ENCODE results near the gene DSEL. TPM values are rescaled to one million over a fixed set of nuclear protein-coding genes. Genes with fewer than 3 reads are reported as not detected.

Gene DSEL
- total and polyA plus RNA-seq, 3 experiments from 2014 or later, result 0.24 to 1.1 (median 0.46) TPM

- ChIA-PET POLR2A (no interaction called here), CTCF (no interaction called here)
- Histone ChIP-seq H3K27me3 (ENCODE audit: insufficient read depth, low read length, poor library complexity, severe bottlenecking) (no peaks in the 10 kb centered on the region), H3K4me3 (ENCODE audit: low read length) (no peak overlapping the region), H3K4me1 (ENCODE audit: insufficient read depth, low read length) (no peaks in the 10 kb centered on the region), H3K9me3 (ENCODE audit: low read length) (no peaks in the 10 kb centered on the region), H3K36me3 (ENCODE audit: insufficient read depth, low read length) (no peaks in the 10 kb centered on the region), H3K27ac (ENCODE audit: low read depth, low read length) (no peak overlapping the region)
- no peaks in the 10 kb centered on the region for H3K4me1 Mint-ChIP-seq
- H3K4me3 Mint-ChIP-seq, result no peak overlapping the region
- no peaks in the 10 kb centered on the region for H3K36me3 Mint-ChIP-seq
- DNase-seq, result no peak
- peaks cover 2 to 22% of the 10 kb centered on the region in 2 donors for H3K27me3 Mint-ChIP-seq
- no peak overlapping the region for H3K27ac Mint-ChIP-seq
- peaks cover 0 to 6% (median 2%) of the 10 kb centered on the region in 5 donors for H3K9me3 Mint-ChIP-seq
These were observed 20.1 kb downstream of the DSEL start for GRCh38 chr18:67496469-67496868.

- peaks cover 0 to 3% of the 10 kb centered on the region in 2 donors for H3K27me3 Mint-ChIP-seq
- H3K27ac ChIP-seq (ENCODE audit: low read depth, low read length), result no peak overlapping the region
- DNase-seq, result no peak
- H3K27me3 ChIP-seq (ENCODE audit: insufficient read depth, low read length, poor library complexity, severe bottlenecking), result no peaks in the 10 kb centered on the region
- H3K36me3 ChIP-seq (ENCODE audit: insufficient read depth, low read length), result no peaks in the 10 kb centered on the region
- H3K4me3 ChIP-seq (ENCODE audit: low read length), result no peak overlapping the region
- no peak overlapping the region for H3K27ac Mint-ChIP-seq
- no peaks in the 10 kb centered on the region for H3K4me1 ChIP-seq (ENCODE audit: insufficient read depth, low read length)
- H3K4me3 Mint-ChIP-seq, result no peak overlapping the region
- no peaks in the 10 kb centered on the region for H3K4me1 Mint-ChIP-seq
- no peaks in the 10 kb centered on the region for H3K36me3 Mint-ChIP-seq
- ChIA-PET POLR2A (no interaction called here), CTCF (no interaction called here)
- no peaks in the 10 kb centered on the region for H3K9me3 ChIP-seq (ENCODE audit: low read length)
- no peaks in the 10 kb centered on the region for H3K9me3 Mint-ChIP-seq
These were observed 30.0 kb downstream of the DSEL start for GRCh38 chr18:67486534-67486933.

DNA sequence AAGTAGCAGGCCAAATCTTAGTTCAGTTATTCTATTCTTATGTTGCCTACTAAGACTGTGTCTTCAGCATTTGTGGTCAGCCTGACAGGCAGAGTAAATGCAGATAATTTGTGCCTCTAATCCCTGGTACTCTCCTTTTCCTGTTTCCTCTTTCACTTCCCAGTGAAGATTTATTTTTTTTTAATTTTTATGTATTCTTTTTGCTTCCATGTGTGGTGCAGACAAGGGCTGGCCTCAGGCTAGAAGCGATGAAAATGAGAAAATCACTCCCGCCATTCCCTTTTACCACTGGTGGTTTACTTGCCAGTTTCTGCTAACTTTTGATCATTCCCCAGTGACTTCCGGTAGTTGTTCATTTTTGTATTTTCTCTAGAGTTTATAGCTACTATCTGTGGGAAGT lies 30.9 kb downstream of the DSEL start:
- Mint-ChIP-seq H3K27me3 (peaks cover 0 to 3% of the 10 kb centered on the region in 2 donors), H3K4me3 (no peak overlapping the region), H3K9me3 (no peaks in the 10 kb centered on the region), H3K27ac (no peak overlapping the region), H3K36me3 (no peaks in the 10 kb centered on the region), H3K4me1 (no peaks in the 10 kb centered on the region)
- no peak overlapping the region for H3K27ac ChIP-seq (ENCODE audit: low read depth, low read length)
- no peaks in the 10 kb centered on the region for H3K4me1 ChIP-seq (ENCODE audit: insufficient read depth, low read length)
- no peaks in the 10 kb centered on the region for H3K27me3 ChIP-seq (ENCODE audit: insufficient read depth, low read length, poor library complexity, severe bottlenecking)
- DNase-seq, result no peak
- no peaks in the 10 kb centered on the region for H3K36me3 ChIP-seq (ENCODE audit: insufficient read depth, low read length)
- ChIA-PET POLR2A (no interaction called here), CTCF (no interaction called here)
- H3K4me3 ChIP-seq (ENCODE audit: low read length), result no peak overlapping the region
- H3K9me3 ChIP-seq (ENCODE audit: low read length), result no peaks in the 10 kb centered on the region

DNA sequence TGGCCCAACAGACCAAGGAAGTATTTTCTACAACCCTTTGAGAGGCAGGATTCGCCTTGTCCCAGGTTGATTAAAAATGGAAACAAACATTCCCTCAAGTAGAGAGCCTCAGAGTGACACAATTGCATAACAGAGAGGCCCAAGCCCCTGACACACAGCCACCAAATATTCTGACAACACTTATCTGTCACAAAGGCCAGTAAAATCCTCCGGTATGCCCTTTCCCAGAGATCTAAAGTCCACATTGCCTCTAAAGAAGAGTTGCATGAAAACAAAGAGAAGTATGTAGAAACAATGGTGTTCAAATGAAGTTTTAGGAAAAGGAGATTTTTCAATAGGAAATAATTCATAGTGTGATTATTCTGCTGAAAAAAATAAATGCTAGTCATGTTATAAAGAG lies 32.1 kb downstream of the DSEL start:
- H3K27ac ChIP-seq (ENCODE audit: low read depth, low read length), result no peak overlapping the region
- no peaks in the 10 kb centered on the region for H3K27me3 ChIP-seq (ENCODE audit: insufficient read depth, low read length, poor library complexity, severe bottlenecking)
- no peaks in the 10 kb centered on the region for H3K36me3 ChIP-seq (ENCODE audit: insufficient read depth, low read length)
- Mint-ChIP-seq H3K9me3 (peaks cover 0 to 4% (median 0%) of the 10 kb centered on the region in 5 donors), H3K4me3 (no peak overlapping the region), H3K27ac (no peak overlapping the region), H3K4me1 (no peaks in the 10 kb centered on the region), H3K36me3 (no peaks in the 10 kb centered on the region), H3K27me3 (peaks cover 0 to 3% of the 10 kb centered on the region in 2 donors)
- H3K4me3 ChIP-seq (ENCODE audit: low read length), result no peak overlapping the region
- DNase-seq, result no peak
- ChIA-PET POLR2A (no interaction called here), CTCF (no interaction called here)
- no peaks in the 10 kb centered on the region for H3K4me1 ChIP-seq (ENCODE audit: insufficient read depth, low read length)
- no peaks in the 10 kb centered on the region for H3K9me3 ChIP-seq (ENCODE audit: low read length)

DNA sequence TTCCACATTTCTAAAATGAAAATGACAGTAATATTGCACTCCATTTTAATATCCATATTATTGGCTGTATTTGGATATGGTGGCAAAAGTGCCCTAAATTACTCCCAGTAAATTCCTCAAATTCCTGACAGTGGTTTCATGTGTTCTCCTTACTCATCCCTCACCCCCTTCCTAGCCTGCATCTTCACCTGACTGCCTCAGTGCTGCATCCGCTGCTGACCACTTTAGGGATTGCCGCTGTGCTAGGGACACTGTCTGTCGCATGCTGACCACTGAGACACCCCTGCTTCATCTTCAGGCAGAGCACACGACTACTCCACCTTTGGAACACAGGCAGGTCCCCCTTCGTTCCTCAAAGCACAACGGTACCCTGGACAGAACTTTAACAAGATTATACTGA lies 32.6 kb downstream of the DSEL start:
- H3K4me1 ChIP-seq (ENCODE audit: insufficient read depth, low read length), result no peaks in the 10 kb centered on the region
- ChIA-PET CTCF (no interaction called here), POLR2A (no interaction called here)
- no peaks in the 10 kb centered on the region for H3K27me3 ChIP-seq (ENCODE audit: insufficient read depth, low read length, poor library complexity, severe bottlenecking)
- no peak overlapping the region for H3K27ac Mint-ChIP-seq
- no peak overlapping the region for H3K4me3 ChIP-seq (ENCODE audit: low read length)
- H3K27ac ChIP-seq (ENCODE audit: low read depth, low read length), result no peak overlapping the region
- no peaks in the 10 kb centered on the region for H3K4me1 Mint-ChIP-seq
- H3K36me3 ChIP-seq (ENCODE audit: insufficient read depth, low read length), result no peaks in the 10 kb centered on the region
- no peak for DNase-seq
- H3K9me3 ChIP-seq (ENCODE audit: low read length), result no peaks in the 10 kb centered on the region
- H3K4me3 Mint-ChIP-seq, result no peak overlapping the region
- peaks cover 0 to 4% (median 0%) of the 10 kb centered on the region in 5 donors for H3K9me3 Mint-ChIP-seq
- H3K27me3 Mint-ChIP-seq, result peaks cover 0 to 3% of the 10 kb centered on the region in 2 donors
- H3K36me3 Mint-ChIP-seq, result no peaks in the 10 kb centered on the region

DNA sequence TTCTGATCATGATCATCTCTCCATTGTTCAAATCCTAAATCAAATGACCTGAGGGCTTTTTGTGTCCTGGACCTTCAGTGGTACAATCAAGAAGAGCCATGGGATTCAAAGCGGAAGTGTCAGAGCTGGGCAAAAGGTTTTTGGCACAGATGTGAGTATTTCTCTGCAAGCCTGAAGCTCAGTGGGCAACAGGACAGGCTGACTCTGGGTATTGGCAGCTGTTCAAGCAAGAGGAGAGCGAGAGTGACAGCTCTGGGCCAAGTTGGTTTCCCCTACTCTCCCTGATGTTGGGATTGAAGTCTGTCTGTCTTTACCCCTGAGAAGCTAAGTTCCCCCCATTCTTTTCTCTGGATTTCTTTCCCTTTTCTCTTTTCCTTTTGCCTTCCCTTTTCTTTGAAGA lies 33.3 kb downstream of the DSEL start:
- peaks cover 0 to 4% (median 0%) of the 10 kb centered on the region in 5 donors for H3K9me3 Mint-ChIP-seq
- H3K36me3 Mint-ChIP-seq, result no peaks in the 10 kb centered on the region
- DNase-seq, result no peak
- H3K27me3 ChIP-seq (ENCODE audit: insufficient read depth, low read length, poor library complexity, severe bottlenecking), result no peaks in the 10 kb centered on the region
- H3K4me3 ChIP-seq (ENCODE audit: low read length), result no peak overlapping the region
- no peaks in the 10 kb centered on the region for H3K4me1 Mint-ChIP-seq
- H3K27ac ChIP-seq (ENCODE audit: low read depth, low read length), result no peak overlapping the region
- CTCF ChIA-PET, result no interaction called here
- H3K9me3 ChIP-seq (ENCODE audit: low read length), result no peaks in the 10 kb centered on the region
- peaks cover 0 to 3% of the 10 kb centered on the region in 2 donors for H3K27me3 Mint-ChIP-seq
- no peak overlapping the region for H3K27ac Mint-ChIP-seq
- POLR2A ChIA-PET, result no interaction called here
- H3K4me3 Mint-ChIP-seq, result no peak overlapping the region
- no peaks in the 10 kb centered on the region for H3K4me1 ChIP-seq (ENCODE audit: insufficient read depth, low read length)
- no peaks in the 10 kb centered on the region for H3K36me3 ChIP-seq (ENCODE audit: insufficient read depth, low read length)

DNA sequence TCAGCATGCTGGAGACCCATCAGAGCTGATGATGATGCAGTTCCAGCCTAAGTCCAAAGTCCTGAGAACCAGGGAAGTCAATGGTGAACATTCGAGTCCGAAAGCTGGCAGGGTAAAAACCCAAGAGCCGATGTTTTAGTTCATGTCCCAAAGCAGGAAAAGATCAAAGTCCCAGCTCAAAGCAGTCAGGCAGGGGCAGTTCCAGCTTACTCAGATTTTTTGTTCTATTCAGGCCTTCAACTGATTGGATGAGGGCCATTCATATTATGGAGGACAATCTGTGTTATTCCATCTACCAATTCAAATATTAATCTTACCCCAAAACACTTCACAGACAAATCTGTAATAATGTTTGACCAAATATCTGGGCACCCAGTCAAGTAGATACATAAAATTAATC lies 38.3 kb downstream of the DSEL start:
- Histone ChIP-seq H3K27me3 (ENCODE audit: insufficient read depth, low read length, poor library complexity, severe bottlenecking) (no peaks in the 10 kb centered on the region), H3K27ac (ENCODE audit: low read depth, low read length) (no peak overlapping the region), H3K4me1 (ENCODE audit: insufficient read depth, low read length) (no peaks in the 10 kb centered on the region), H3K9me3 (ENCODE audit: low read length) (no peaks in the 10 kb centered on the region), H3K4me3 (ENCODE audit: low read length) (no peak overlapping the region), H3K36me3 (ENCODE audit: insufficient read depth, low read length) (no peaks in the 10 kb centered on the region)
- Mint-ChIP-seq H3K36me3 (no peaks in the 10 kb centered on the region), H3K4me3 (no peak overlapping the region), H3K9me3 (peaks cover 0 to 4% (median 0%) of the 10 kb centered on the region in 5 donors), H3K4me1 (no peaks in the 10 kb centered on the region), H3K27me3 (no peaks in the 10 kb centered on the region), H3K27ac (no peak overlapping the region)
- ChIA-PET POLR2A (no interaction called here), CTCF (no interaction called here)
- DNase-seq, result no peak

- Histone ChIP-seq H3K4me3 (ENCODE audit: low read length) (no peak overlapping the region), H3K9me3 (ENCODE audit: low read length) (no peaks in the 10 kb centered on the region)
- CTCF ChIA-PET, result no interaction called here
These were observed 39.0 kb downstream of the DSEL start for GRCh38 chr18:67477522-67477921.

GRCh38 chr18:67476585-67476984 lies 39.9 kb downstream of the DSEL start:
- Mint-ChIP-seq H3K4me1 (no peaks in the 10 kb centered on the region), H3K9me3 (peaks cover 0 to 4% (median 0%) of the 10 kb centered on the region in 5 donors), H3K36me3 (no peaks in the 10 kb centered on the region), H3K27ac (no peak overlapping the region), H3K27me3 (no peaks in the 10 kb centered on the region), H3K4me3 (no peak overlapping the region)
- Histone ChIP-seq H3K4me3 (ENCODE audit: low read length) (no peak overlapping the region), H3K27ac (ENCODE audit: low read depth, low read length) (no peak overlapping the region), H3K4me1 (ENCODE audit: insufficient read depth, low read length) (no peaks in the 10 kb centered on the region), H3K36me3 (ENCODE audit: insufficient read depth, low read length) (no peaks in the 10 kb centered on the region), H3K27me3 (ENCODE audit: insufficient read depth, low read length, poor library complexity, severe bottlenecking) (no peaks in the 10 kb centered on the region), H3K9me3 (ENCODE audit: low read length) (no peaks in the 10 kb centered on the region)
- ChIA-PET CTCF (no interaction called here), POLR2A (no interaction called here)
- DNase-seq, result no peak

More at GRCh38 chr18:67477522-67477921, 39.0 kb downstream of the DSEL start:
- Histone ChIP-seq H3K4me1 (ENCODE audit: insufficient read depth, low read length) (no peaks in the 10 kb centered on the region), H3K36me3 (ENCODE audit: insufficient read depth, low read length) (no peaks in the 10 kb centered on the region), H3K27ac (ENCODE audit: low read depth, low read length) (no peak overlapping the region), H3K27me3 (ENCODE audit: insufficient read depth, low read length, poor library complexity, severe bottlenecking) (no peaks in the 10 kb centered on the region)
- Mint-ChIP-seq H3K27ac (no peak overlapping the region), H3K4me1 (no peaks in the 10 kb centered on the region), H3K27me3 (no peaks in the 10 kb centered on the region), H3K36me3 (no peaks in the 10 kb centered on the region), H3K4me3 (no peak overlapping the region), H3K9me3 (peaks cover 0 to 4% (median 0%) of the 10 kb centered on the region in 5 donors)
- DNase-seq, result no peak
- POLR2A ChIA-PET, result no interaction called here

Data from CD8-positive, alpha-beta memory T cell (primary cell).